ENCODE data around the gene BNC2.

GRCh38 chr9:16496908-16497307 is 373.6 kb downstream of the BNC2 start:
- no peak for TF ChIP-seq POLR2A (IDR thresholded peaks at IDR 0.05; ENCODE audit: low read depth, low read length)
- TF ChIP-seq POLR2AphosphoS5 (IDR thresholded peaks at IDR 0.05; ENCODE audit: low read depth, low read length) = no peak

All from GM12892 (cell line).